SK-N-SH (cell line): ENCODE measurements around the gene USP10. TPM values are rescaled to one million over a fixed set of nuclear protein-coding genes. Genes with fewer than 3 reads are reported as not detected.

ENCODE experiments used
- CTCF ChIA-PET: fragments of 300-600, 350-600 bp; formaldehyde crosslinking; extraction: SDS; loops from one replicate; lab custom pipeline; 2021; lab: Yijun Ruan, JAX
- POLR2A ChIA-PET: fragments of 350-600 bp; sonication (Branson Sonifier 250); formaldehyde crosslinking; extraction: SDS; loops from one replicate; lab custom pipeline; 2020; ENCODE audit warnings: antibody characterized with exemption, inconsistent platforms; lab: Yijun Ruan, JAX
- DNase-seq: peaks from one replicate; pipeline ENCODE4 v3.0.0; 2012
- H2AFZ ChIP-seq: fragments of 200-600 bp; sonication (generic); 2 replicates; pipeline ENCODE4 v1.8.1; 2016; ENCODE audit warnings: antibody characterized with exemption, mild to moderate bottlenecking, low read depth
- H3F3A ChIP-seq: fragments of 200-600 bp; sonication (generic); replicated peaks from 2 replicates; pipeline ENCODE3; 2016; ENCODE audit warnings: antibody characterized with exemption, mild to moderate bottlenecking; ENCODE audit not compliant: insufficient read depth
- H3K27ac ChIP-seq, 2 experiments: fragments of 200-500 bp in 1 of 2; fragments of 200-600 bp in 1 of 2; sonication (Bioruptor generic) in 1 of 2; sonication (generic), shearing (Covaris generic) in 1 of 2; 2 replicates each; pipeline versions ENCODE4 v1.5.1 to v1.6.1; 2014 to 2016; ENCODE audit warnings: low read depth in 2 of 2, inconsistent platforms in 1 of 2, low read length in 1 of 2, mild to moderate bottlenecking in 1 of 2, mixed read lengths in 1 of 2
- H3K27me3 ChIP-seq: fragments of 200-600 bp; sonication (generic), shearing (Covaris generic); 2 replicates; pipeline ENCODE4 v1.6.1; 2016; ENCODE audit warnings: mixed run types; ENCODE audit not compliant: insufficient read depth
- H3K36me3 ChIP-seq, 2 experiments: fragments of 200-500 bp in 1 of 2; fragments of 200-600 bp in 1 of 2; sonication (Bioruptor generic) in 1 of 2; sonication (generic) in 1 of 2; replicated peaks in 1 of 2; 2 replicates each; pipeline versions ENCODE3 to v1.5.1; 2014 to 2016; ENCODE audit warnings: low read length in 1 of 2, mild to moderate bottlenecking in 1 of 2; ENCODE audit not compliant: insufficient read depth in 2 of 2, control insufficient read depth in 1 of 2
- H3K4me1 ChIP-seq, 2 experiments: fragments of 200-500 bp in 1 of 2; fragments of 200-600 bp in 1 of 2; sonication (Bioruptor generic) in 1 of 2; sonication (generic), shearing (Covaris generic) in 1 of 2; 2 replicates each; pipeline versions ENCODE4 v1.5.1 to v1.6.1; 2014 to 2016; ENCODE audit warnings: low read depth in 1 of 2, low read length in 1 of 2, mixed run types in 1 of 2; ENCODE audit not compliant: insufficient read depth in 2 of 2, control insufficient read depth in 1 of 2
- H3K4me2 ChIP-seq: fragments of 200-600 bp; sonication (generic), shearing (Covaris generic); 2 replicates; pipeline ENCODE4 v1.6.1; 2017; ENCODE audit warnings: mixed run types
- H3K4me3 ChIP-seq, 2 experiments: fragments of 200-500 bp in 1 of 2; fragments of 200-600 bp in 1 of 2; sonication (Bioruptor generic) in 1 of 2; sonication (generic), shearing (Covaris generic) in 1 of 2; 2 replicates each; pipeline versions ENCODE4 v1.5.1 to v1.8.1; 2014 to 2016; ENCODE audit warnings: low read depth in 2 of 2, inconsistent platforms in 1 of 2, low read length in 1 of 2, mild to moderate bottlenecking in 1 of 2, mixed read lengths in 1 of 2, moderate library complexity in 1 of 2
- H3K79me2 ChIP-seq: fragments of 200-600 bp; sonication (generic); 2 replicates; pipeline ENCODE4 v1.8.1; 2017; ENCODE audit warnings: mild to moderate bottlenecking; ENCODE audit not compliant: insufficient read depth
- H3K9ac ChIP-seq: fragments of 200-600 bp; sonication (generic); 2 replicates; pipeline ENCODE4 v1.6.1; 2017; ENCODE audit warnings: mixed run types
- H3K9me2 ChIP-seq: fragments of 200-600 bp; sonication (generic); 2 replicates; pipeline ENCODE4 v1.6.1; 2017; ENCODE audit warnings: mixed run types
- H3K9me3 ChIP-seq: fragments of 200-600 bp; sonication (generic); 2 replicates; pipeline ENCODE4 v1.6.1; 2017; ENCODE audit warnings: mixed run types, mild to moderate bottlenecking, moderate library complexity
- H4K20me1 ChIP-seq: fragments of 200-600 bp; sonication (generic); 2 replicates; pipeline ENCODE4 v1.6.1; 2017; ENCODE audit warnings: mild to moderate bottlenecking, mixed run types; ENCODE audit not compliant: insufficient read depth
- ELF1 ChIP-seq: IDR thresholded peaks from 2 replicates; pipeline ENCODE4 v1.4.0; 2012
- EP300 ChIP-seq, 2 experiments: IDR thresholded peaks; 2 replicates each; pipeline versions ENCODE4 v1.4.0 to v1.6.1; 2012; ENCODE audit warnings: borderline replicate concordance in 1 of 2, low read depth in 1 of 2, low read length in 1 of 2
- FOSL2 ChIP-seq: IDR thresholded peaks from 2 replicates; pipeline ENCODE4 v1.4.0; 2012; ENCODE audit warnings: low read depth, mild to moderate bottlenecking, moderate library complexity, borderline replicate concordance
- FOXJ3 ChIP-seq: sonication (generic); formaldehyde crosslinking; IDR thresholded peaks from 2 replicates; pipeline ENCODE4 v1.5.1; 2020; ENCODE audit warnings: mild to moderate bottlenecking, missing genetic modification reagents
- FOXM1 ChIP-seq: IDR thresholded peaks from 2 replicates; pipeline ENCODE4 v1.4.0; 2012; ENCODE audit warnings: low read depth, mild to moderate bottlenecking
- JUND ChIP-seq: IDR thresholded peaks from 2 replicates; pipeline ENCODE4 v1.4.0; 2012
- NFIC ChIP-seq: IDR thresholded peaks from 2 replicates; pipeline ENCODE4 v1.4.0; 2012; ENCODE audit warnings: borderline replicate concordance
- PBX3 ChIP-seq: IDR thresholded peaks from 2 replicates; pipeline ENCODE4; 2012
- POLR2AphosphoS5 ChIP-seq: IDR thresholded peaks from 2 replicates; pipeline ENCODE4 v1.6.1; 2012; ENCODE audit warnings: low read depth, low read length
- RAD21 ChIP-seq: IDR thresholded peaks from 2 replicates; pipeline ENCODE4 v1.6.1; 2012; ENCODE audit warnings: mild to moderate bottlenecking, low read length
- REST ChIP-seq: IDR thresholded peaks from 2 replicates; pipeline ENCODE4 v1.6.1; 2012; ENCODE audit warnings: mild to moderate bottlenecking, low read depth, low read length, moderate library complexity
- RXRA ChIP-seq: IDR thresholded peaks from 2 replicates; pipeline ENCODE4 v1.4.0; 2012; ENCODE audit warnings: low read depth, mild to moderate bottlenecking, borderline replicate concordance
- SMC3 ChIP-seq: IDR thresholded peaks from 2 replicates; pipeline ENCODE4 v1.6.1; 2012; ENCODE audit warnings: low read depth, low read length, improper control_type of control experiment
- TAF1 ChIP-seq: IDR thresholded peaks from 2 replicates; pipeline ENCODE4 v1.6.1; 2012; ENCODE audit warnings: low read depth, mild to moderate bottlenecking, low read length, moderate library complexity, borderline replicate concordance
- USF1 ChIP-seq: IDR thresholded peaks from 2 replicates; pipeline ENCODE4 v1.4.0; 2012; ENCODE audit warnings: low read depth, borderline replicate concordance
- USF2 ChIP-seq: fragments of 150-350 bp; IDR thresholded peaks from 2 replicates; pipeline ENCODE4 v1.6.1; 2017; ENCODE audit warnings: antibody characterized with exemption, low read length, low read depth, borderline replicate concordance
- WGBS: methylation state at CpG from one replicate; pipeline ENCODE4 v1.1.6; 2017; ENCODE audit warnings: low lambda C conversion rate; 5-methylcytosine and 5-hydroxymethylcytosine counted together
- polyA plus RNA-seq, 3 experiments: library from polyadenylated mRNA; depleted of rRNA; stranded (reverse); fragments of >200 nt; gene quantifications; 2 replicates each; pipeline ENCODE4 v1.2.3, GENCODE V29; 2012

USP10 gene
- polyA plus RNA-seq, 1 of the 3 experiments (the other 2 are of a cell fraction): 49.2 TPM

GRCh38 chr16:84819644-84820304 lies 120.0 kb downstream of the USP10 start, which contains the start of gene CRISPLD2:
CRISPLD2 (plus strand) TSS chr16:84819985; CDS start chr16:84838496, 18,511 bp downstream.
- Histone ChIP-seq H2AFZ (peak within 1 kb of the TSS; percentile 82), H3K4me3 (peak within 1 kb of the TSS; percentile 52 to 72), H3K36me3 (no peaks in the 10 kb centered on the region), H3K9me3 (no peaks in the 10 kb centered on the region)
- TF ChIP-seq TAF1 (peak; percentile 87; the same call in 1 of the 2 replicates), NFIC (peak; percentile 83), JUND (no peak), USF2 (no peak), EP300 (IDR thresholded peaks at IDR 0.05; ENCODE audit: borderline replicate concordance in 1 of 2, low read depth in 1 of 2, low read length in 1 of 2) (no peak), ELF1 (no peak), USF1 (no peak), POLR2AphosphoS5 (peak; percentile 97), PBX3 (no peak), FOXJ3 (no peak), REST (0 out of 2 replicates have a peak, but pooled peaks have one; percentile 29), RXRA (no peak), RAD21 (no peak), SMC3 (no peak), FOSL2 (no peak), FOXM1 (no peak)
- TF ChIP-seq, all 33 proteins: peak for 4
- Histone ChIP-seq H3F3A (peaks cover 5% of the 10 kb centered on the region), H3K4me1 (peaks cover 0 to 13% of the 10 kb centered on the region in 2 experiments; a peak in 2 of 4 replicates), H3K79me2 (no peaks in the 10 kb centered on the region), H3K9me2 (no peaks in the 10 kb centered on the region), H3K27me3 (no peaks in the 10 kb centered on the region), H3K9ac (peak within 1 kb of the TSS; percentile 22; the same call in 1 of the 2 replicates), H3K27ac (no peak within 1 kb of the TSS), H4K20me1 (no peaks in the 10 kb centered on the region), H3K4me2 (peak within 1 kb of the TSS; percentile 99)
- DNase-seq: peak; percentile 99
- ChIA-PET CTCF (interaction anchor here (0.9 to 1.5 kb wide), 11 partner anchors 12 to 626 kb away, joined by 3 to 7 read pairs (median 3); no protein-coding TSS in a partner anchor), POLR2A (interaction anchor here (0.7 to 1.0 kb wide), 4 partner anchors 32 to 133 kb away, joined by 3 read pairs; no protein-coding TSS in a partner anchor)
- 1% methylated on average over 20 of the region's 53 CpGs for WGBS
